Naive B cell (primary cell): ENCODE results near the gene OR4E2. TPM values are rescaled to one million over a fixed set of nuclear protein-coding genes. Genes with fewer than 3 reads are reported as not detected.
"Not testable (repeated sequence)": the region's sequence is repeated elsewhere in the genome, so short reads cannot be mapped to it uniquely, and the experiment has no call there.

ENCODE experiments used
- ATAC-seq, 2 donors: fragments of 150-1000 bp; cut with Tn5 transposase; 2 replicates each; pipeline ENCODE4 v1.10.0; 2021; ENCODE audit warnings: low read depth in 2 of 2, mild to moderate bottlenecking in 2 of 2, moderate library complexity in 2 of 2
- DNase-seq: peaks from one replicate; pipeline ENCODE4 v3.0.0; 2022
- H3K27ac Mint-ChIP-seq, 6 donors: one replicate each; pipeline ENCODE4 v1.8.0; 2020 to 2022; ENCODE audit warnings: mild to moderate bottlenecking in 6 of 6, mixed read lengths in 6 of 6, moderate library complexity in 5 of 6, inconsistent platforms in 2 of 6
- H3K27me3 Mint-ChIP-seq, 3 donors: one replicate each; pipeline ENCODE4 v1.8.0; 2021 to 2022; ENCODE audit warnings: mixed read lengths in 3 of 3, mild to moderate bottlenecking in 1 of 3
- H3K36me3 Mint-ChIP-seq, 2 donors: one replicate each; pipeline ENCODE4 v1.8.0; 2020 to 2022; ENCODE audit warnings: mixed read lengths in 2 of 2, inconsistent platforms in 1 of 2, mild to moderate bottlenecking in 1 of 2
- H3K4me1 Mint-ChIP-seq, 3 donors: one replicate each; pipeline ENCODE4 v1.8.0; 2020 to 2022; ENCODE audit warnings: mixed read lengths in 3 of 3, inconsistent platforms in 1 of 3, mild to moderate bottlenecking in 1 of 3, moderate library complexity in 1 of 3
- H3K4me3 Mint-ChIP-seq, 8 donors: one replicate each; pipeline ENCODE4 v1.8.0; 2020 to 2022; ENCODE audit warnings: mild to moderate bottlenecking in 8 of 8, mixed read lengths in 8 of 8, moderate library complexity in 8 of 8, inconsistent platforms in 2 of 8
- H3K9me3 Mint-ChIP-seq, 7 donors: one replicate each; pipeline ENCODE4 v1.8.0; 2020 to 2022; ENCODE audit warnings: mixed read lengths in 7 of 7, mild to moderate bottlenecking in 5 of 7, inconsistent platforms in 2 of 7, moderate library complexity in 1 of 7
- polyA plus RNA-seq, 6 donors: library from polyadenylated mRNA; unstranded; fragments of 300-500 nt; fragmentation: Illumina TruSeq; gene quantifications; one replicate each; pipeline ENCODE4 v1.2.3, GENCODE V29; 2021; ENCODE audit warnings: low read depth in 6 of 6

The OR4E2 gene
- polyA plus RNA-seq, 6 donors from 2014 or later: not detected

- no peak for ATAC-seq
- Mint-ChIP-seq H3K27me3 (peaks cover 7 to 24% (median 24%) of the 10 kb centered on the region in 3 donors), H3K4me1 (no peaks in the 10 kb centered on the region), H3K27ac (no peak overlapping the region), H3K4me3 (no peak overlapping the region), H3K9me3 (peaks cover 0 to 3% (median 0%) of the 10 kb centered on the region in 7 donors), H3K36me3 (no peaks in the 10 kb centered on the region)
- DNase-seq: no peak
Observed at GRCh38 chr14:21656980-21657379, 3.3 kb downstream of the OR4E2 start.

DNA sequence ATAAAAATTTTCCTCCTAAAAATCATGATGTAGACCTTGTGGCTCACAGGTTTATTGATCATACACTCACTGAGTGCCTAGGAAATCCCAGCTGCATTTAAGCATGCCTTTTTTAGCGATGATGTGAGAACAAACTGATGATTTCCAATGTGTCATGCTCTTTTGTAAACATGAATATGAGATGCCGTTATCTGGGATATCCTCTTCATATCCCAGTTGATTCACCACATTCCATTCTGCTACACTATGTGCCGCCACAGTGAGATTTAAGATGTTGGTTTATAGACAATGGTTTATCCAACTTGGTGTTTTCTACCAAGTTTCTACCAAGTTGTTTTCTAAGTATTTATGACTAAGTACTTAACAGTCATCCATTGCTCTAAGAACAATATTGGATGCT lies 14.7 kb downstream of the OR4E2 start:
- Mint-ChIP-seq H3K4me1 (no peaks in the 10 kb centered on the region), H3K27me3 (peaks cover 27 to 45% (median 33%) of the 10 kb centered on the region in 3 donors), H3K9me3 (peaks cover 0 to 9% (median 6%) of the 10 kb centered on the region in 7 donors), H3K36me3 (no peaks in the 10 kb centered on the region), H3K27ac (no peak overlapping the region), H3K4me3 (no peak overlapping the region)
- ATAC-seq (no peak), DNase-seq (no peak)

DNA sequence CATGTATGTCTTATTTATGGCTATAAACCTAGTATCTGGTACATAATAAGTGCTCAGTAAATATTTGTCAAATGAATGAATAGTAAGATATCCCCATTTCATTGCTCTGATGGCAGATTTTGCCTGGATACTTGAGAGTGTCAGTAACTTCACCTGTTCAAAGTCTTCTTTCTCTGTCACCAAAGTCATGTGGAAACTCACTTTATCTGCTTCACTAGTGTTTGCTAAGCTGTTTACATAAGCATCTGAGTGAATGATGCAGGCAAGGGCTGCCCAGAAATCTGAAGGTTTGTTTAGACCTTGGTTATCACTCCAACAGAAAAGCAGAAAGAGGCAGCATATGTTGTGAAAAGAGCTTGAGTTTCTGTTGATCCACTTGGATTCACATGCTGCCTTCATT lies 15.6 kb downstream of the OR4E2 start:
- Mint-ChIP-seq H3K36me3 (no peaks in the 10 kb centered on the region), H3K4me1 (no peaks in the 10 kb centered on the region), H3K9me3 (peaks cover 0 to 9% (median 3%) of the 10 kb centered on the region in 7 donors), H3K27ac (no peak overlapping the region), H3K4me3 (no peak overlapping the region), H3K27me3 (peaks cover 24 to 38% (median 33%) of the 10 kb centered on the region in 3 donors)
- ATAC-seq (no peak), DNase-seq (no peak)

DNA sequence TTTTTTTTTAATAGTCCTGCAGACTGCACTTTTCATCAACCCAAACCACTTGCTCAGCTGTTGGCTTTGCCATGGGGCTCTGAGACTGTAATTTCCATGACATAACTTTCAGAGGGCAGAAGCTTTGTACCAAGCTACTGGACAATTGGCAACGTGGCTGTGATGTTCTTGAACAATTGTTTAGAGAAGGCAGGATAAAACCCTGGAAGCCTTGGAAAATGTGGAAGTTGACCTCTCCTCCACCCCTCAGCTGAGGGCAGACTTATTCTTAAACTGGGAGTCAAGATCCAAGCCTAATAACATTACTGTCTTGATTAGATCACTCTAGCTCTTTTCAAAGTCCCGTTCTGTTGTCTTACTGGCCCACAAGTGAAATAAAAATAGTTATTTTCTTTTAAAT lies 17.7 kb downstream of the OR4E2 start:
- Mint-ChIP-seq H3K27me3 (peaks cover 13 to 25% (median 22%) of the 10 kb centered on the region in 3 donors), H3K9me3 (peaks cover 0 to 20% (median 11%) of the 10 kb centered on the region in 7 donors), H3K4me3 (no peak overlapping the region), H3K4me1 (no peaks in the 10 kb centered on the region), H3K27ac (no peak overlapping the region), H3K36me3 (no peaks in the 10 kb centered on the region)
- ATAC-seq: no peak
- DNase-seq: no peak

- Mint-ChIP-seq H3K9me3 (peaks cover 0 to 20% (median 11%) of the 10 kb centered on the region in 7 donors), H3K4me1 (no peaks in the 10 kb centered on the region), H3K4me3 (no peak overlapping the region), H3K27ac (peak overlapping the region in 1 of 6 donors; percentile 30), H3K36me3 (no peaks in the 10 kb centered on the region), H3K27me3 (peaks cover 14 to 28% (median 22%) of the 10 kb centered on the region in 3 donors)
- ATAC-seq: no peak
- no peak for DNase-seq
Observed at GRCh38 chr14:21672116-21672515, 18.5 kb downstream of the OR4E2 start.

DNA sequence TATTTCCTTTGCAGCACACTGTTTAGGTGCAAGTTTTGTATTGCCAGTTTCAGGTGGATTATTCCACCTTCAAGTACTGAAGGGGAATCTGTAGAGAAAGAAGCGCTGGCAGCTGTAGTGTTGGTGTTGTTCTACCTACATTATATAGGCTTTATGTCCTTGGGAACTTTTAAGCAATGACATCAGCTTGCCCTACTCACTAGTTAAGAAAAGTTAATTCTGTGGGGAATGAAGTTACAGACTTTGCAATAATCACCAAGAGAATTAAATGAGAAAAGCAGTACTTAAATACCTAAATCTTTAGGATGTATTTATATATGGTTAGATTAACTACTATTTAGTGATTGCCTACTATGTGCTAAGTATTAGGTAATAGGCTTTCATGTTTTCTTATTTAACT lies 20.1 kb downstream of the OR4E2 start, which contains the start of gene OR4E1:
TSS of gene OR4E1 (minus strand) at position 101 of the 400 bp plus-strand sequence. CDS start 2,883 bp downstream, outside the sequence.
- peak within 1 kb of the TSS in 1 of 8 donors; percentile 35 for H3K4me3 Mint-ChIP-seq
- H3K27ac Mint-ChIP-seq: no peak within 1 kb of the TSS
- ATAC-seq: no peak

DNA sequence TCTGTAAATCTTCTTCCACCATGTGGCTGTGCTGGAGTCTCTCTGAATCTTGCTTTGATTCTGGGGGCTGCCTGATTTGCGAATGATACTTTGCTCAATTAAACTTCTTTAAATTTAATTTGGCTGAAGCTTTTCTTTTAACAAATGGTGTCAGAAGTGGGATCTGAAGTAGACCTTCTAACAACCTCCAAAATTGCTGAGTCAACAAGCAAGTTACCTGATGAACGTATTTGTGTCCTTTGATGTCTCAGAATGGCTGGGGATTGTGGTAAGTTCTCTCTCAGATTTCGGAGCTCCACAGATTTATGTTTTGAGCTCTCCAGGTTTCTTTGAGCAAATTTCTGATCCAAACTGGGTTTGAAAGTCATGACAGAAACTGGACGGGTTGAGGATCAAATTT lies 21.9 kb downstream of the OR4E2 start:
- no peak for DNase-seq
- Mint-ChIP-seq H3K4me3 (no peak overlapping the region), H3K9me3 (peaks cover 3 to 20% (median 11%) of the 10 kb centered on the region in 7 donors), H3K4me1 (no peaks in the 10 kb centered on the region), H3K27ac (no peak overlapping the region), H3K36me3 (no peaks in the 10 kb centered on the region), H3K27me3 (peaks cover 17 to 21% (median 20%) of the 10 kb centered on the region in 3 donors)
- ATAC-seq: no peak

More for the DNA sequence above, 20.1 kb downstream of the OR4E2 start, which contains the start of gene OR4E1:
- Mint-ChIP-seq H3K9me3 (peaks cover 3 to 20% (median 11%) of the 10 kb centered on the region in 7 donors), H3K27me3 (peaks cover 29 to 35% (median 32%) of the 10 kb centered on the region in 3 donors), H3K4me1 (no peaks in the 10 kb centered on the region), H3K36me3 (no peaks in the 10 kb centered on the region)
- DNase-seq: no peak

GRCh38 chr14:21680072-21680471 lies 26.4 kb downstream of the OR4E2 start:
- Mint-ChIP-seq H3K27ac (no peak overlapping the region), H3K4me3 (no peak overlapping the region), H3K9me3 (peaks cover 3 to 14% (median 6%) of the 10 kb centered on the region in 7 donors), H3K4me1 (no peaks in the 10 kb centered on the region), H3K27me3 (peaks cover 27 to 30% (median 29%) of the 10 kb centered on the region in 3 donors), H3K36me3 (no peaks in the 10 kb centered on the region)
- ATAC-seq (no peak), DNase-seq (no peak)

DNA sequence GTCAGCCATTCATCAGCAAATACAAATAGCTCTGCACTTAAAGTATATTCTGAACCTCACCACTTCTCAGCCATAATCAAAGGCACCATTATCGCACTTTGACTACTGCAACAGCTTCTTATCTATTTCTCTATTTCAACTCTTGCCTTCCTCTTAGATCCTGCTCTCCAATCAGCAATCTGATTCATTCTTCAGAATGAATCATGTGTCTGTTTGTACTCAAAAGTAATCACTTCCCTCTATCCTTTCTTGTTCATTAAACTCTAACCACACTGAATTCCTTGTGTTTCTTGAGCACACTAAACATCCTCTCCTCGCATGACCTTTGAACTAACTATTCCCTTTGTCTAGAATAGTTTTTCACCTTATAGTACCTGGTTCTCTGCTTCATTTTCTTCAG lies 32.8 kb downstream of the OR4E2 start:
- DNase-seq (no peak), ATAC-seq (no peak)
- no peak overlapping the region for H3K27ac Mint-ChIP-seq
- no peaks in the 10 kb centered on the region for H3K4me1 Mint-ChIP-seq
- H3K9me3 Mint-ChIP-seq: peaks cover 0 to 12% (median 5%) of the 10 kb centered on the region in 7 donors
- H3K27me3 Mint-ChIP-seq: peaks cover 39 to 47% (median 45%) of the 10 kb centered on the region in 3 donors
- H3K36me3 Mint-ChIP-seq: no peaks in the 10 kb centered on the region
- H3K4me3 Mint-ChIP-seq: no peak overlapping the region

GRCh38 chr14:21694425-21694824 lies 40.8 kb downstream of the OR4E2 start:
- no peak overlapping the region for H3K27ac Mint-ChIP-seq
- no peaks in the 10 kb centered on the region for H3K36me3 Mint-ChIP-seq
- H3K4me1 Mint-ChIP-seq: no peaks in the 10 kb centered on the region
- ATAC-seq: no peak
- no peak for DNase-seq
- H3K4me3 Mint-ChIP-seq: no peak overlapping the region
- peaks cover 0 to 18% (median 5%) of the 10 kb centered on the region in 7 donors for H3K9me3 Mint-ChIP-seq
- H3K27me3 Mint-ChIP-seq: peaks cover 23 to 42% (median 35%) of the 10 kb centered on the region in 3 donors

DNA sequence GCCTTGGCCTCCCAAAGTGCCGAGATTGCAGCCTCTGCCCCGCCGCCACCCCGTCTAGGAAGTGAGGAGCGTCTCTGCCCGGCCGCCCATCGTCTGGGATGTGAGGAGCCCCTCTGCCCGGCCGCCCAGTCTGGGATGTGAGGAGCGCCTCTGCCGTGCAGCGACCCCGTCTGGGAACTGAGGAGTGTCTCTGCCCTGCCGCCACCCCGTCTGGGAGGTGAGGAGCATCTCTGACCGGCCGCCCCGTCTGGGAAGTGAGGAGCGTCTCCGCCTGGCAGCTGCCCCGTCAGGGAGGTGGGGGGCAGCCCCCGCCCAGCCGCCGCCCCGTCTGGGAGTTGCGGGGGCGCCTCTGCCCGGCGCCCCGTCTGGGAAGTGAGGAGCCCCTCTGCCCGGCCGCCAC lies 44.0 kb downstream of the OR4E2 start:
- not testable (repeated sequence) for H3K36me3 Mint-ChIP-seq, H3K4me3 Mint-ChIP-seq, ATAC-seq, DNase-seq, H3K27ac Mint-ChIP-seq, H3K4me1 Mint-ChIP-seq
- Mint-ChIP-seq H3K27me3 (peaks cover 18 to 41% (median 38%) of the 10 kb centered on the region in 3 donors), H3K9me3 (peaks cover 0 to 18% (median 6%) of the 10 kb centered on the region in 7 donors)

DNA sequence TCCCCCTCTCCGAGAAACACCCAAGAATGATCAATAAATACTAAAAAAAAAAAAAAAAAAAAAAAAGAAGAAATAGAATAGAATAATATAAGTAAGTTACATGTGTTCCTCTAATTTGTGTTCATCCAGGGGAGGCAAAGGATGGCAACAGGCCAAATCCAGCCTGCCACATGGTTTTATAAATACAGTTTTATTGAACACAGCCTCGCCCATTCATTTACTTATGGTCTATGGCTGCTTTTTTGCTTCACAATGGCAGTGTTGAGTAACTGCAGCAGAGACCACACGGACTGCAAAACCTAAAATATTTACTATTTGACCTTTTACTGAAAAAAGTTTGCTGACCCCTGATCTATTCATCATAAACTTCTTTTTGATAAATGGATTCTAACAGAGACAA lies 44.9 kb downstream of the OR4E2 start:
- not testable (repeated sequence) for H3K36me3 Mint-ChIP-seq, H3K4me3 Mint-ChIP-seq

GRCh38 chr14:21699551-21699950 lies 45.9 kb downstream of the OR4E2 start:
- peaks cover 1 to 23% (median 6%) of the 10 kb centered on the region in 7 donors for H3K9me3 Mint-ChIP-seq
- no peak overlapping the region for H3K4me3 Mint-ChIP-seq
- peaks cover 20 to 53% (median 39%) of the 10 kb centered on the region in 3 donors for H3K27me3 Mint-ChIP-seq
- no peak for ATAC-seq
- no peak overlapping the region for H3K27ac Mint-ChIP-seq
- no peak for DNase-seq
- no peaks in the 10 kb centered on the region for H3K36me3 Mint-ChIP-seq
- H3K4me1 Mint-ChIP-seq: no peaks in the 10 kb centered on the region

More for the DNA sequence above, 44.9 kb downstream of the OR4E2 start:
- Mint-ChIP-seq H3K9me3 (peaks cover 0 to 18% (median 6%) of the 10 kb centered on the region in 7 donors), H3K27me3 (peaks cover 20 to 47% (median 40%) of the 10 kb centered on the region in 3 donors)
- ATAC-seq, H3K4me1 Mint-ChIP-seq, H3K27ac Mint-ChIP-seq, DNase-seq: not testable (repeated sequence)

DNA sequence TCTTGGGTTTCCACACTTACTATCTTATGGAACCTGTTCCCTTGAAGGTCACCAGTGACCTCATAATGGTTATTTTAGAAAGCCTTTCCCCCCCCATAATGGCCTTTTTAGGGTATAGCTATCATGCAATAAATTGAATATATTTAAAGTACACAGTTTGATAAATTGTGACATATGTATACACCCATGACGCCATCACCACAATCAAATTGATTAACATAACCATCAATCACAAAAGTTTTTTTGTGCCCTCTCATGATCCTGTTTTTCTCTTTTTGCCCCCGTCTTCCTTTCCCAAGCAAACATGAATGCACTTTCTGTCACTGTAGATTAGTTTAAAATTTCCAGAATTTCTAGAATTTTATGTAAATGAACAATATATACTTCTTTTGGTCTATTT lies 48.7 kb downstream of the OR4E2 start:
- DNase-seq (no peak), ATAC-seq (no peak)
- H3K27me3 Mint-ChIP-seq: peaks cover 38 to 42% (median 40%) of the 10 kb centered on the region in 3 donors
- H3K27ac Mint-ChIP-seq: no peak overlapping the region
- no peaks in the 10 kb centered on the region for H3K4me1 Mint-ChIP-seq
- peaks cover 4 to 11% of the 10 kb centered on the region in 2 donors for H3K36me3 Mint-ChIP-seq
- no peak overlapping the region for H3K4me3 Mint-ChIP-seq
- H3K9me3 Mint-ChIP-seq: peaks cover 8 to 38% (median 13%) of the 10 kb centered on the region in 7 donors
